Measurements from ENCODE around the gene UBE2E2.

- TF ChIP-seq TOX (CRISPR knock-in tag; IDR thresholded peaks at IDR 0.05; ENCODE audit: borderline replicate concordance): no peak
- TF ChIP-seq RARB (CRISPR knock-in tag; IDR thresholded peaks at IDR 0.05): no peak
- TF ChIP-seq OSR1 (CRISPR knock-in tag; IDR thresholded peaks at IDR 0.05): no peak
- TF ChIP-seq CREB5 (CRISPR knock-in tag; IDR thresholded peaks at IDR 0.05; ENCODE audit: low read depth): no peak
Observed at GRCh38 chr3:23533596-23533995, 330.5 kb downstream of the UBE2E2 start.
